DOHH2 (cell line): ENCODE results near the gene TAF5L.

Source experiments
- CTCF ChIP-seq: fragments of 200-600 bp; sonication (generic); IDR thresholded peaks from one replicate; pipeline ENCODE4 v1.5.1; 2014; ENCODE audit warnings: antibody characterized with exemption, mild to moderate bottlenecking, low read depth, low read length; ENCODE audit not compliant: poor library complexity, severe bottlenecking
- EZH2phosphoT487 ChIP-seq: fragments of 200-600 bp; sonication (generic); IDR thresholded peaks from 2 replicates; pipeline ENCODE4 v1.6.1; 2017; ENCODE audit warnings: borderline replicate concordance, mild to moderate bottlenecking, antibody characterized with exemption, low read length, moderate library complexity, mixed read lengths

- TF ChIP-seq CTCF, result no peak
- TF ChIP-seq EZH2phosphoT487, result no peak
Measured at GRCh38 chr1:229623225-229623624, 2.7 kb downstream of the TAF5L start.
